ENCODE data around the gene DMBX1. TPM values are rescaled to one million over a fixed set of nuclear protein-coding genes. Genes with fewer than 3 reads are reported as not detected.

Gene DMBX1
- total RNA-seq, 3 donors from 2014 or later: not detected

DNA sequence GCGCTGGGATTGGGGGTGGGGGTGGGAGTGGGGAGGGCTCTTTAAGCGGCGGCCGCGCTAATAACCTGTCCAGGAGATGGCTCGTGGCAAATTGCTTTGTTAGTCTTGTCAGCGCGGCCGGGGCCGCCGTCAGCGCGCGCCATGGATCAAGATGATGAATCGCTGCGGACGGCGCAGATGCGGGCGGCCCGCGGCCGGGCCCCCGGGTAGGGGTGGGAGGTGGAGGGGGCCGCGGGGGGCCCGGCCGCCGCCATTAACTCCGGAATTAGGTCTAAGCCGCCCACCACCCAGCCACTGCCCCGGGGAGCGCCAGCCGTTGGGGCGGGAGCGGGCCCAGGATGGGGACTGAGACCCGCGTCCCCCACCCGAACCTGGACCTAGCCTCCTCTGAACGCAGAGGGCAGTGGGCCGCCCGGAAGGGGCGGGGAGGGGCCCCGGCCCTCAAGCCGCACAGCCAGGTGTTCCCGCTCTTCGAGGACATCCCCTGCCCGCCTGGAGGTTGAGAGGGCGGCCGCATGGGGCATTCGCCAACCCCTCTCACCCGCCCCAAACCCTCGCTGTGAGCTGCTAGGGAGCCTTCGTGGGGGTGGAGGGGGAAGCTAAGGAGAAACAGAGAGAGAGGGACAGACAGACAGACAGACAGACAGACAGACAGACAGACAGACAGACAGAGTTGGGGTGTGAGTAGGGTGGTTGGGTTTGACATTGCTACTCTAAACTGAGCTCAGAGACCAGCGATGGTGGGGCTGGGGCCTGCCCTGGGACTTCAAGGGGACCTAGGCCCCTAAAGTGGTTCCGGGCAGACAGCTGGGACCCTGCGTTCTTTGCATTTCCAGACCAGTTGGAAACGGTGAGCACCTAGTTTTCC, 3.8 kb upstream of the DMBX1 start:
- H3K36me3 ChIP-seq (ENCODE audit: low read depth): no peaks in the 10 kb centered on the region

GRCh38 chr1:46486432-46487015, 3.1 kb upstream of the DMBX1 start:
- DNase-seq (no peak), ATAC-seq (no peak)
- H3K36me3 ChIP-seq (ENCODE audit: low read depth): no peaks in the 10 kb centered on the region
- H3K4me3 ChIP-seq: no peak overlapping the region
- TF ChIP-seq CTCF (IDR thresholded peaks at IDR 0.05): no peak
- intact Hi-C loops (cut with DNase I, micrococcal nuclease): no loop called here
- H3K4me1 ChIP-seq (ENCODE audit: low read depth): peaks cover 11% of the 10 kb centered on the region
- H3K9me3 ChIP-seq: no peaks in the 10 kb centered on the region

More for the DNA sequence above, 3.8 kb upstream of the DMBX1 start:
- ATAC-seq: no peak
- intact Hi-C loops (cut with DNase I, micrococcal nuclease): no loop called here
- Histone ChIP-seq H3K9me3 (no peaks in the 10 kb centered on the region), H3K4me1 (ENCODE audit: low read depth) (peaks cover 11% of the 10 kb centered on the region), H3K4me3 (no peak overlapping the region)
- TF ChIP-seq CTCF (IDR thresholded peaks at IDR 0.05): no peak
- DNase-seq: no peak

DNA sequence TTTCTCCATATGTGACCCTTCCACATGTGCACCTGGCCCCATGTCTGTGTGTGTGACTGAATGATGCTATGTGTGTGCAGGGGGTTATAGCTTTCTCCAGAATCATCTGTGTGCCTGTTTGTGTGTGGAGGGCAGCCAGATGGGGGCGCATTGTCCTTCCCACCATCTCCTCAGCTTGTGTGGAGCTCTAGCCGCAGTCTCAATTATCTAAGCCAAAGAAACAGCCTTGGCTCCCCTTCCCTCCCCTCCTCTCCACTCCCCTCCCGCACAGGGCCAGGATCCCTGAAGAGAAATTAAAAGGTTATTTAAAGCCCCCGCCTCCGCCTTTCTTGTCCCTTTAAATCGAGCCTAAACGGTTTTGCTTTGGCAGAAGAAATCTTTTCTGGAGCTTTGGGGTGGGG, 1.8 kb upstream of the DMBX1 start:
- Histone ChIP-seq H3K36me3 (ENCODE audit: low read depth) (no peaks in the 10 kb centered on the region), H3K4me1 (ENCODE audit: low read depth) (peaks cover 11% of the 10 kb centered on the region), H3K4me3 (no peak overlapping the region), H3K9me3 (no peaks in the 10 kb centered on the region)
- no peak for TF ChIP-seq CTCF (IDR thresholded peaks at IDR 0.05)
- intact Hi-C loops (cut with DNase I, micrococcal nuclease): no loop called here
- ATAC-seq (no peak), DNase-seq (no peak)

- DNase-seq (no peak), ATAC-seq (no peak)
Observed at GRCh38 chr1:46488343-46489168, 1.1 kb upstream of the DMBX1 start.

More at GRCh38 chr1:46488343-46489168, 1.1 kb upstream of the DMBX1 start:
- no peak for TF ChIP-seq CTCF (IDR thresholded peaks at IDR 0.05)
- Histone ChIP-seq H3K36me3 (ENCODE audit: low read depth) (no peaks in the 10 kb centered on the region), H3K4me3 (no peak overlapping the region), H3K4me1 (ENCODE audit: low read depth) (peaks cover 11% of the 10 kb centered on the region), H3K9me3 (no peaks in the 10 kb centered on the region)
- intact Hi-C loops (cut with DNase I, micrococcal nuclease): no loop called here

Measured in mucosa of descending colon (tissue), 3 donors.